ENCODE data around the gene KRT7. TPM values are rescaled to one million over a fixed set of nuclear protein-coding genes. Genes with fewer than 3 reads are reported as not detected.
A peak's percentile ranks its signal among the peaks of the same experiment; 100 is the strongest.

Gene KRT7
- polyA plus RNA-seq, 1 experiment = 659 TPM

DNA sequence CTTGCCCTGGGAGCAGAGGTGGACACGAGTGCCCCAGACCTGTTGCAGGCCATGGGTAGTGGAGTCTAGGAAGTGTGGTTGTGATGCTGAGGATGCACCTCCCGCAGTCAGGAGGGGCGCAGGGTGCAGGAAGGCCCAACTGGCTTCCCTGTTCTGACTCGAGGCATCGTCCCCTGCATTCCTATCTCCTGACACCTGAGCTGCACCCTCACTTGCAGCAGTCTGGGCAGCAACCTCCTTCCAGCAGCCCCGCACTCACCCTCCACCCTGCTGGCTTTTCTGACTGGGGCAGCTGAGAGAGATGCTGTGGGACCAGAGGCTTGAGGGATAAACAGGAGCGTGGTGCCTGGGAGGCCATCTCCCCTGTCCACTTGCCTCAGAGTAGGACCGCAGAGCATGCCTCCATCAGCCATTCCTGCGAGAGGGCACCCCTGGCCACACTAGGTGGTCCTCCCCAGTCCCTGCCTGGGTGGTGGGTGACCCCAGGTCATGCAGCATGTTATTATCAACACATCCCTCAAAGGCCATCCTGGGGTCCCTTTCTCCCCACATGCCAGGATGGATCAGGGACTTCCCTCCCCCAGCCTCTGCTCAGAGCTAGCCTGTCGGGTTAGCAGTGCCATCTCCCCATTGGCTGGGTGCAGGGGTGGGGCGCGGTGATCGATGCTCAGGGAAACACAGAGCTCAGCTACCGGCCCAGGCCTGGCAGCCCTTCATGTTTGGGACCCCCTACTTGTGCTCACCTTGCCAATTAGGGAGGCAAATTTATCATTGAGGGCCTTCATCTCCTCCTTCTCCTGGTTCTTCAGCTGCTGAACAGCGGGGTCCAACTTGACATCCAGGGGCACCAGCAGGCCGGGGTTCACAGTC is 41.9 kb upstream of the KRT7 start:
- POLR2A ChIA-PET = interaction anchor here (0.6 kb wide), 1 partner anchor 309 kb away, joined by 3 read pairs; no protein-coding TSS in a partner anchor
- no peak for TF ChIP-seq CTCF (IDR thresholded peaks at IDR 0.05; ENCODE audit: insufficient read depth, low read depth, low read length)
- DNase-seq (ENCODE audit: low read depth) = no peak
- no peaks in the 10 kb centered on the region for H3K36me3 ChIP-seq (ENCODE audit: control insufficient read depth, insufficient read depth, low read length)
- no peaks in the 10 kb centered on the region for H3K27me3 ChIP-seq (ENCODE audit: control insufficient read depth, insufficient read depth, low read length)
- no peak overlapping the region for H3K4me3 ChIP-seq (ENCODE audit: low read depth, low read length)
- CTCF ChIA-PET = interaction anchor here (0.6 to 7.9 kb wide), 10 partner anchors 11 to 1154 kb away, joined by 3 to 45 read pairs (median 4); no protein-coding TSS in a partner anchor

DNA sequence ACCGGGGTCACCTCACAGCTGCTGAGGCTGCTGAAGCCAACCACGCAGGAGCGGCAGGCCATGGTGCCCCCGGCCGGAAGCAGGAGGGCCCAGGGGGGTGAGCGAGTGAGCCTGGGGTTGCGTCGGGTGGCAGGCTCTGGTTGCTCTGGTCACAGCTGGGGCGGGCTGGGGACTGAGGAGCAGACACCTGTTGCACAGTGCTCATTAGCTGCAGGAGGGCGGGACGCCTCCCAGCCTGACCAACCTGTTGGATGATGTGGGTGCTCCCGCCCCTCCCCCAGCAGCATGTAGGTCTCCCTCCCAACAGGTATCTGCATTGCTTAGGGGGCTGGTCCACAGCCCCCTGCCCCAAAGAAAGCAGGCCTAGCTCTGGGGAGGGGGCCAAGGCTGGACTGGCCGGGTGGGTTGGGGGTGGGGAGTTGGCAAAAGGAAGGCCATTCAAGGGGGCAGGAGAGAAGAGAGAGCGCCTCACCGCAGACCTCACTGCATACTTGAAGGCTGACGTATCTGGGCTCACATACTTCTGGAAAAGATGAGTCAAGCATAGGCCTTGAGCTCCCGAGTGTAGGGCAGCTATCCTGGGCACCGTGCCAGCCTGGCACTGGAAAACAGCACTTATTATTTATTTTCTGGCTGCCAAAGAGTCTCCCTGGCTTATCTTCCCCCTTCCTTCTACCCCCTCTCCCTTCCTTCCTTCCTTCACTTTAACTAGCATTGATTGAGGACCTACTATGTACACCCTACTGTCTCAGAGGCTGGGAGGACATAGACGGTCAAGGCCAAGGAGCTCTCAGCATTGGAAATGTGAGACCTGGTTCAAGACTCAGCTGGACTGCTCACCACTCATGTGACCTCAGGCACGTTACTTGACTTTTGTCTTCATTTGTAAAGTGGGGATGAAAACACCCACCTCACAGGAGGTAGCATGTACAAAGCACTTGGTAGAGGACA is 40.9 kb upstream of the KRT7 start, which contains the start of gene KRT80:
Gene KRT80, minus strand, starts transcription at position 174 of the 951 bp plus-strand sequence. Its CDS starts 112 bp downstream, at position 62.
- H3K36me3 ChIP-seq (ENCODE audit: control insufficient read depth, insufficient read depth, low read length) = no peaks in the 10 kb centered on the region
- DNase-seq (ENCODE audit: low read depth) = peak; percentile 92
- TF ChIP-seq CTCF (IDR thresholded peaks at IDR 0.05; ENCODE audit: insufficient read depth, low read depth, low read length) = no peak
- H3K4me3 ChIP-seq (ENCODE audit: low read depth, low read length) = no peak within 1 kb of the TSS
- no peaks in the 10 kb centered on the region for H3K27me3 ChIP-seq (ENCODE audit: control insufficient read depth, insufficient read depth, low read length)
- POLR2A ChIA-PET = interaction anchor here (0.7 kb wide), 1 partner anchor 52 kb away, joined by 3 read pairs; no protein-coding TSS in a partner anchor
- CTCF ChIA-PET = interaction anchor here (0.6 to 7.9 kb wide), 8 partner anchors 13 to 1003 kb away, joined by 3 to 45 read pairs (median 4); no protein-coding TSS in a partner anchor

DNA sequence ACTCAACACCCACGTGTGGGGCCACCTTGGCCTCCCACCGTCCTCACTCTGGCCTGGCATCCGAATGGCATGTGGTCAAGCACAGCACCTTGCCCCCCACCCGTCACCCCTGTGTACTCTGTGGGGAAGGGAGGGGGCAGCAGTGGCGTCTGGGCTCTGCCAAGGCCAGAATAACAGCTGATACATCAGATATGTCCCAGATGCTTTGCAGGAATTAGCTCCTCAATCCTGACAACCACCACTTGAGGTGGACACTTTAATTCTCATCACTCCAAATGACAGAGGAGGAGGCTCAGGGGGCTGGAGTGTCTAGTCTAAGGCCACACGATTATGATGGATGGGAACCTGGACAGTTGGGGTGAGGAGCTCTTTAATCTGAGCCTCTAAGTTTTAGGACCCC is 39.5 kb upstream of the KRT7 start:
- H3K36me3 ChIP-seq (ENCODE audit: control insufficient read depth, insufficient read depth, low read length) = no peaks in the 10 kb centered on the region
- H3K27me3 ChIP-seq (ENCODE audit: control insufficient read depth, insufficient read depth, low read length) = no peaks in the 10 kb centered on the region
- no peak overlapping the region for H3K4me3 ChIP-seq (ENCODE audit: low read depth, low read length)
- TF ChIP-seq CTCF (IDR thresholded peaks at IDR 0.05; ENCODE audit: insufficient read depth, low read depth, low read length) = no peak
- CTCF ChIA-PET = interaction anchor here (1.0 to 7.9 kb wide), 3 partner anchors 14 to 29 kb away, joined by 3 to 45 read pairs (median 4); no protein-coding TSS in a partner anchor
- no peak for DNase-seq (ENCODE audit: low read depth)
- POLR2A ChIA-PET = no interaction called here

- POLR2A ChIA-PET = no interaction called here
- DNase-seq (ENCODE audit: low read depth) = no peak
- CTCF ChIA-PET = interaction anchor here (0.8 to 7.9 kb wide), 4 partner anchors 14 to 85 kb away, joined by 3 to 45 read pairs (median 4); no protein-coding TSS in a partner anchor
- Histone ChIP-seq H3K27me3 (ENCODE audit: control insufficient read depth, insufficient read depth, low read length) (no peaks in the 10 kb centered on the region), H3K36me3 (ENCODE audit: control insufficient read depth, insufficient read depth, low read length) (no peaks in the 10 kb centered on the region), H3K4me3 (ENCODE audit: low read depth, low read length) (no peak overlapping the region)
- no peak for TF ChIP-seq CTCF (IDR thresholded peaks at IDR 0.05; ENCODE audit: insufficient read depth, low read depth, low read length)
Measured at GRCh38 chr12:52193991-52194390, 39.1 kb upstream of the KRT7 start.

All from BJ (cell line).